SK-N-SH (cell line): Measurements from ENCODE around the gene ALPK3. TPM values are rescaled to one million over a fixed set of nuclear protein-coding genes. Genes with fewer than 3 reads are reported as not detected.

Experiments used
- CTCF ChIA-PET: fragments of 300-600, 350-600 bp; formaldehyde crosslinking; extraction: SDS; loops from one replicate; lab custom pipeline; 2021; lab: Yijun Ruan, JAX
- POLR2A ChIA-PET: fragments of 350-600 bp; sonication (Branson Sonifier 250); formaldehyde crosslinking; extraction: SDS; loops from one replicate; lab custom pipeline; 2020; ENCODE audit warnings: antibody characterized with exemption, inconsistent platforms; lab: Yijun Ruan, JAX
- DNase-seq: peaks from one replicate; pipeline ENCODE4 v3.0.0; 2012
- H2AFZ ChIP-seq: fragments of 200-600 bp; sonication (generic); 2 replicates; pipeline ENCODE4 v1.8.1; 2016; ENCODE audit warnings: antibody characterized with exemption, mild to moderate bottlenecking, low read depth
- H3F3A ChIP-seq: fragments of 200-600 bp; sonication (generic); replicated peaks from 2 replicates; pipeline ENCODE3; 2016; ENCODE audit warnings: antibody characterized with exemption, mild to moderate bottlenecking; ENCODE audit not compliant: insufficient read depth
- H3K27ac ChIP-seq, 2 experiments: fragments of 200-500 bp in 1 of 2; fragments of 200-600 bp in 1 of 2; sonication (Bioruptor generic) in 1 of 2; sonication (generic), shearing (Covaris generic) in 1 of 2; 2 replicates each; pipeline versions ENCODE4 v1.5.1 to v1.6.1; 2014 to 2016; ENCODE audit warnings: low read depth in 2 of 2, inconsistent platforms in 1 of 2, low read length in 1 of 2, mild to moderate bottlenecking in 1 of 2, mixed read lengths in 1 of 2
- H3K27me3 ChIP-seq: fragments of 200-600 bp; sonication (generic), shearing (Covaris generic); 2 replicates; pipeline ENCODE4 v1.6.1; 2016; ENCODE audit warnings: mixed run types; ENCODE audit not compliant: insufficient read depth
- H3K36me3 ChIP-seq, 2 experiments: fragments of 200-500 bp in 1 of 2; fragments of 200-600 bp in 1 of 2; sonication (Bioruptor generic) in 1 of 2; sonication (generic) in 1 of 2; replicated peaks in 1 of 2; 2 replicates each; pipeline versions ENCODE3 to v1.5.1; 2014 to 2016; ENCODE audit warnings: low read length in 1 of 2, mild to moderate bottlenecking in 1 of 2; ENCODE audit not compliant: insufficient read depth in 2 of 2, control insufficient read depth in 1 of 2
- H3K4me1 ChIP-seq, 2 experiments: fragments of 200-500 bp in 1 of 2; fragments of 200-600 bp in 1 of 2; sonication (Bioruptor generic) in 1 of 2; sonication (generic), shearing (Covaris generic) in 1 of 2; 2 replicates each; pipeline versions ENCODE4 v1.5.1 to v1.6.1; 2014 to 2016; ENCODE audit warnings: low read depth in 1 of 2, low read length in 1 of 2, mixed run types in 1 of 2; ENCODE audit not compliant: insufficient read depth in 2 of 2, control insufficient read depth in 1 of 2
- H3K4me2 ChIP-seq: fragments of 200-600 bp; sonication (generic), shearing (Covaris generic); 2 replicates; pipeline ENCODE4 v1.6.1; 2017; ENCODE audit warnings: mixed run types
- H3K4me3 ChIP-seq, 2 experiments: fragments of 200-500 bp in 1 of 2; fragments of 200-600 bp in 1 of 2; sonication (Bioruptor generic) in 1 of 2; sonication (generic), shearing (Covaris generic) in 1 of 2; 2 replicates each; pipeline versions ENCODE4 v1.5.1 to v1.8.1; 2014 to 2016; ENCODE audit warnings: low read depth in 2 of 2, inconsistent platforms in 1 of 2, low read length in 1 of 2, mild to moderate bottlenecking in 1 of 2, mixed read lengths in 1 of 2, moderate library complexity in 1 of 2
- H3K79me2 ChIP-seq: fragments of 200-600 bp; sonication (generic); 2 replicates; pipeline ENCODE4 v1.8.1; 2017; ENCODE audit warnings: mild to moderate bottlenecking; ENCODE audit not compliant: insufficient read depth
- H3K9ac ChIP-seq: fragments of 200-600 bp; sonication (generic); 2 replicates; pipeline ENCODE4 v1.6.1; 2017; ENCODE audit warnings: mixed run types
- H3K9me2 ChIP-seq: fragments of 200-600 bp; sonication (generic); 2 replicates; pipeline ENCODE4 v1.6.1; 2017; ENCODE audit warnings: mixed run types
- H3K9me3 ChIP-seq: fragments of 200-600 bp; sonication (generic); 2 replicates; pipeline ENCODE4 v1.6.1; 2017; ENCODE audit warnings: mixed run types, mild to moderate bottlenecking, moderate library complexity
- H4K20me1 ChIP-seq: fragments of 200-600 bp; sonication (generic); 2 replicates; pipeline ENCODE4 v1.6.1; 2017; ENCODE audit warnings: mild to moderate bottlenecking, mixed run types; ENCODE audit not compliant: insufficient read depth
- CHD2 ChIP-seq: fragments of 150-350 bp; IDR thresholded peaks from 2 replicates; pipeline ENCODE4 v1.6.1; 2018; ENCODE audit warnings: low read length; ENCODE audit not compliant: partially characterized antibody
- ELF1 ChIP-seq: IDR thresholded peaks from 2 replicates; pipeline ENCODE4 v1.4.0; 2012
- EZH2phosphoT487 ChIP-seq: fragments of 200-600 bp; sonication (generic); IDR thresholded peaks from 2 replicates; pipeline ENCODE4 v1.6.1; 2017; ENCODE audit warnings: low read depth, mixed run types, mild to moderate bottlenecking, antibody characterized with exemption, moderate library complexity, borderline replicate concordance
- FOXM1 ChIP-seq: IDR thresholded peaks from 2 replicates; pipeline ENCODE4 v1.4.0; 2012; ENCODE audit warnings: low read depth, mild to moderate bottlenecking
- GABPA ChIP-seq: IDR thresholded peaks from 2 replicates; pipeline ENCODE4 v1.4.0; 2012; ENCODE audit warnings: low read depth, mild to moderate bottlenecking
- GATA2 ChIP-seq: sonication (generic); formaldehyde crosslinking; IDR thresholded peaks from 2 replicates; pipeline ENCODE4 v1.5.0; 2020; ENCODE audit warnings: mild to moderate bottlenecking, missing genetic modification reagents
- IRF3 ChIP-seq: fragments of 150-350 bp; IDR thresholded peaks from 2 replicates; pipeline ENCODE4 v1.6.1; 2016; ENCODE audit warnings: mild to moderate bottlenecking, low read depth, low read length
- JUND ChIP-seq: IDR thresholded peaks from 2 replicates; pipeline ENCODE4 v1.4.0; 2012
- MAX ChIP-seq: IDR thresholded peaks from 2 replicates; pipeline ENCODE4 v1.4.0; 2012; ENCODE audit warnings: low read depth
- MEF2A ChIP-seq: IDR thresholded peaks from 2 replicates; pipeline ENCODE4 v1.4.0; 2012; ENCODE audit warnings: low read depth, borderline replicate concordance
- MXI1 ChIP-seq: IDR thresholded peaks from 2 replicates; pipeline ENCODE4 v1.6.1; 2012; ENCODE audit warnings: mild to moderate bottlenecking, low read depth, low read length, improper control_type of control experiment
- RAD21 ChIP-seq: IDR thresholded peaks from 2 replicates; pipeline ENCODE4 v1.6.1; 2012; ENCODE audit warnings: mild to moderate bottlenecking, low read length
- RFX5 ChIP-seq: IDR thresholded peaks from 2 replicates; pipeline ENCODE4 v1.6.1; 2012; ENCODE audit warnings: mild to moderate bottlenecking, improper control_type of control experiment, low read length
- SIN3A ChIP-seq: IDR thresholded peaks from 2 replicates; pipeline ENCODE4 v1.6.1; 2012; ENCODE audit warnings: low read depth, mild to moderate bottlenecking, low read length, moderate library complexity, borderline replicate concordance
- SMC3 ChIP-seq: IDR thresholded peaks from 2 replicates; pipeline ENCODE4 v1.6.1; 2012; ENCODE audit warnings: low read depth, low read length, improper control_type of control experiment
- TCF12 ChIP-seq: IDR thresholded peaks from 2 replicates; pipeline ENCODE4 v1.4.0; 2012
- TEAD4 ChIP-seq: IDR thresholded peaks from 2 replicates; pipeline ENCODE4 v1.4.0; 2012; ENCODE audit warnings: mild to moderate bottlenecking, borderline replicate concordance; ENCODE audit not compliant: insufficient read depth
- USF1 ChIP-seq: IDR thresholded peaks from 2 replicates; pipeline ENCODE4 v1.4.0; 2012; ENCODE audit warnings: low read depth, borderline replicate concordance
- ZBTB33 ChIP-seq: IDR thresholded peaks from 2 replicates; pipeline ENCODE4 v1.4.0; 2012; ENCODE audit warnings: low read depth, borderline replicate concordance
- WGBS: methylation state at CpG from one replicate; pipeline ENCODE4 v1.1.6; 2017; ENCODE audit warnings: low lambda C conversion rate; 5-methylcytosine and 5-hydroxymethylcytosine counted together
- polyA plus RNA-seq, 3 experiments: library from polyadenylated mRNA; depleted of rRNA; stranded (reverse); fragments of >200 nt; gene quantifications; 2 replicates each; pipeline ENCODE4 v1.2.3, GENCODE V29; 2012
- TF ChIP-seq, protein P1 (sequence below): fragments of 150-350 bp; IDR thresholded peaks from 2 replicates; pipeline ENCODE4 v1.6.1; 2017; ENCODE audit warnings: antibody characterized with exemption, low read length, low read depth, borderline replicate concordance

ALPK3 gene
- polyA plus RNA-seq, 1 of the 3 experiments (the other 2 are of a cell fraction): 0.16 TPM

DNA sequence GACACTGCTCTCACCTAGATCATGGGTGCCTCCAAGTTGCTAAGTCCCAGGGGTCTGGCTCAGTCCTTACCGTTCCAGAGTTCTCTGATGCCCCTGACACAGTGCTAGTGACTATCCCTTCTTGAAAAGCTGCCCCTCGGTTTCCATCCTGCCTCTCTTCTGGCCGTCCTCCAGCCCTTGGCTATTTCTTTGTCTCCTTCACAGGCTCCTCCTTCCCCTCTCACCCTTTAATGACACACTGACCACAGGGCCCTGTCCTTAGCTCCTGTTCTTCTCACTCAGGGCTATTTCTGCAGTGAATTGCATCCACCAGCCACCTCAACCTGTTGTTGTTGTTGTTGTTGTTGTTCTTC, 98.4 kb downstream of the ALPK3 start (continued):
- TF ChIP-seq MAX: no peak
- TF ChIP-seq CHD2: no peak
- no peak for TF ChIP-seq IRF3
- no peak for TF ChIP-seq SMC3

DNA sequence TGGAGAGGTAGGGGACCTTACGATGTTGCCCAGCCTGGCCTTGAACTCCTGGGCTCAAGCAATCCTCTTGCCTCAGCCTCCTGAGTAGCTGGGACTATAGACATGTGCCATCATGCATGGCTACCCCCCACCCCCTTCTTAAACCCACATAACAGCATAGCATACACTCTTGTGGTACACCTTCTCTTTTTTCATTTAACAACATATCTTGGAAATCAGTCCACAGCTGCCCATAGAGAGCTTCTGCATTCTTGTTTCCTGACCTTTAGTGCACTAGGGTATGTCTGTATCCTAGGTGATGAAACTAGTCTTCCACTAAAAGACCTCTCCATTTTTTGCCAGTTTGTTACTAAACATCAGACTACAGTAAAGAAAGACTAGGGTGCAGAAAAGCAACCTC, 100.3 kb downstream of the ALPK3 start:
- no peak overlapping the region for H3K9ac ChIP-seq
- H3K9me2 ChIP-seq: no peaks in the 10 kb centered on the region
- no peak for TF ChIP-seq FOXM1
- TF ChIP-seq GABPA: no peak
- no peak for TF ChIP-seq TCF12
- TF ChIP-seq, protein P1, sequence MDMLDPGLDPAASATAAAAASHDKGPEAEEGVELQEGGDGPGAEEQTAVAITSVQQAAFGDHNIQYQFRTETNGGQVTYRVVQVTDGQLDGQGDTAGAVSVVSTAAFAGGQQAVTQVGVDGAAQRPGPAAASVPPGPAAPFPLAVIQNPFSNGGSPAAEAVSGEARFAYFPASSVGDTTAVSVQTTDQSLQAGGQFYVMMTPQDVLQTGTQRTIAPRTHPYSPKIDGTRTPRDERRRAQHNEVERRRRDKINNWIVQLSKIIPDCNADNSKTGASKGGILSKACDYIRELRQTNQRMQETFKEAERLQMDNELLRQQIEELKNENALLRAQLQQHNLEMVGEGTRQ: no peak
- TF ChIP-seq MXI1: no peak
- TF ChIP-seq RFX5: no peak
- no peak for TF ChIP-seq SMC3
- no peak for TF ChIP-seq CHD2
- no peak for TF ChIP-seq JUND
- no peak for TF ChIP-seq RAD21
- TF ChIP-seq TEAD4: no peak
- no peak for TF ChIP-seq EZH2phosphoT487
- TF ChIP-seq MAX: no peak
- TF ChIP-seq MEF2A: no peak
- no peak for TF ChIP-seq GATA2 (CRISPR knock-in tag)
- no peak for TF ChIP-seq SIN3A
- TF ChIP-seq ELF1: no peak
- no peak for TF ChIP-seq ZBTB33
- no peak for TF ChIP-seq USF1
- 100% methylated on average over 1 of the region's 1 CpG for WGBS
- no peak overlapping the region for H3K4me3 ChIP-seq
- H3K27me3 ChIP-seq: no peaks in the 10 kb centered on the region
- ChIA-PET POLR2A (no interaction called here), CTCF (interaction anchor here (0.8 kb wide), 2 partner anchors 9 to 10 kb away, joined by 3 read pairs; no protein-coding TSS in a partner anchor)
- H3K36me3 ChIP-seq: no peaks in the 10 kb centered on the region
- no peak for DNase-seq
- no peak overlapping the region for H2AFZ ChIP-seq
- peaks cover 28 to 29% of the 10 kb centered on the region in 2 experiments; a peak in 3 of 4 replicates for H3K4me1 ChIP-seq
- no peaks in the 10 kb centered on the region for H3K9me3 ChIP-seq
- no peak overlapping the region; a peak in 1 of 4 replicates for H3K27ac ChIP-seq
- H4K20me1 ChIP-seq: no peaks in the 10 kb centered on the region
- no peaks in the 10 kb centered on the region for H3K79me2 ChIP-seq
- H3K4me2 ChIP-seq: no peak overlapping the region
- H3F3A ChIP-seq: peaks cover 4% of the 10 kb centered on the region
